Kidney (tissue), 14 donors: ENCODE results near the gene CEBPA. TPM values are rescaled to one million over a fixed set of nuclear protein-coding genes. Genes with fewer than 3 reads are reported as not detected.

ENCODE experiments used
- DNase-seq, 5 donors: peaks; one replicate each; pipeline ENCODE4 v3.0.0-alpha.2; 2013 to 2020
- FAIRE-seq: peaks from 2 replicates; lab custom pipeline; 2012; peaks lifted over from hg19 to GRCh38; lab: Jason Lieb, UNC
- H3K27ac ChIP-seq, 2 donors: one replicate each; pipeline ENCODE4 v1.7.0; 2013; ENCODE audit warnings: low read depth in 2 of 2, low read length in 2 of 2, inconsistent platforms in 1 of 2
- H3K27me3 ChIP-seq: one replicate; pipeline ENCODE4 v1.7.1; 2013; ENCODE audit warnings: low read length, inconsistent platforms; ENCODE audit not compliant: control insufficient read depth, insufficient read depth
- H3K36me3 ChIP-seq, 3 donors: one replicate each; pipeline versions ENCODE4 v1.7.0 to v1.7.1; 2013; ENCODE audit warnings: low read length in 3 of 3, control low read depth in 1 of 3, inconsistent platforms in 1 of 3; ENCODE audit not compliant: insufficient read depth in 3 of 3, control insufficient read depth in 2 of 3
- H3K4me1 ChIP-seq, 3 donors: one replicate each; pipeline versions ENCODE4 v1.7.0 to v1.7.1; 2013; ENCODE audit warnings: low read length in 3 of 3, inconsistent platforms in 1 of 3, low read depth in 1 of 3; ENCODE audit not compliant: control insufficient read depth in 2 of 3, insufficient read depth in 2 of 3
- H3K4me3 ChIP-seq, 3 donors: one replicate each; pipeline versions ENCODE4 v1.7.0 to v1.8.1; 2013; ENCODE audit warnings: low read length in 3 of 3, control low read depth in 1 of 3, inconsistent platforms in 1 of 3
- H3K9ac ChIP-seq, 3 donors: one replicate each; pipeline versions ENCODE4 v1.7.0 to v1.7.1; 2013; ENCODE audit warnings: low read length in 3 of 3, control low read depth in 1 of 3, inconsistent platforms in 1 of 3
- H3K9me3 ChIP-seq, 3 donors: one replicate each; pipeline versions ENCODE4 v1.7.0 to v1.7.1; 2013; ENCODE audit warnings: low read length in 3 of 3, control low read depth in 1 of 3, inconsistent platforms in 1 of 3; ENCODE audit not compliant: control insufficient read depth in 2 of 3, insufficient read depth in 1 of 3
- intact Hi-C: fragments of 100-400 bp; cut with DNase I; formaldehyde crosslinking; loops from one replicate; pipeline ENCODE4 v1.11.1; 2022
- polyA plus RNA-seq: library from polyadenylated mRNA; stranded (reverse); fragments of 350-450 nt; fragmentation: Illumina TruSeq; extraction: RNeasy Lipid Tissue Mini Kit (QIAGEN cat#74804); gene quantifications from one replicate; pipeline ENCODE4 v1.2.3, GENCODE V29; 2014; ENCODE audit warnings: low read depth, low replicate concordance; ENCODE audit not compliant: insufficient read depth
- total RNA-seq: library from RNA; stranded (reverse); fragmentation: NEBNext Ultra II Directional; extraction: Animal tissue kit (Norgen Biotek cat#: 25700); gene quantifications from one replicate; pipeline ENCODE4 v1.2.1, GENCODE V29; 2021
- TF ChIP-seq, protein P1 (sequence below): IDR thresholded peaks from 3 replicates; pipeline ENCODE4 v1.5.1; 2012; ENCODE audit warnings: mild to moderate bottlenecking, moderate library complexity, borderline replicate concordance; ENCODE audit not compliant: insufficient read depth; ENCODE audit errors: extremely low read depth
- donor health status: control.
- donor health status: control.
- donor health status: control.
- donor health status: control.
- donor health status: control.
- donor health status: DM: yes; HTN: yes; CAD: no.
- donor health status: Normal renal cell carcinoma (clear cell type).

CEBPA gene
- total and polyA plus RNA-seq, 2 donors from 2014 or later, result 6.6 to 7.1 TPM

DNA sequence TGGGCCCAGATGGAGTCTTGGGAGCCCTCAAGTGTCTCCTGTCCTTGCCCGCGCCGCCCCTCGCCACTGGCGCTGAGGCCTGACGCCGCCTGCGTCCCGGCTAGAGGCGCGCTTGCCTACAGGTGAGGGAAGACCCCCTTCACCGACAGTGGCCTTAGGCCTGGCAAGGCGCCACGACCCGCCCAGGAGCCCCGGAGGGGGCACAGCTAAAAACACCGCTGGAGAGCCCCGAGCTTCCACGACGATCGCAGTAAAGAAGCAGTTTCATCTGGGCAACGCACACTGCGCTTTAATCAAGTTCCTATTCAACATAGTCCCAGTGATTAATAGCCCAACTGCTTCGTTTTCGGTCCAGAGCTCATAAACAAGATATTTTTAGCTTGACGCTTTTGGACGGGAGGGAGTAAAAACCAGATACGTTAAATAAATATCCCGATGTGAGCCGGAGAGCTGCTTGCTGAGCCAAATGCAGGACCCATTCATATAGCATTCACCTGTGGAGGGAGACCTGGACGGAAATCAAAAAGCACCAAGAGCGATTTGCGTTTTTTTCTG, 1.5 kb upstream of the CEBPA start:
- peak overlapping the region; percentile 35 to 55 (median 40) for H3K4me3 ChIP-seq
- peaks cover 0 to 9% (median 0%) of the 10 kb centered on the region in 3 donors for H3K4me1 ChIP-seq
- DNase-seq (peak; percentile 35 to 85 (median 71)), FAIRE-seq (no peak)
- intact Hi-C loops, result no loop called here
- no peaks in the 10 kb centered on the region for H3K9me3 ChIP-seq
- H3K9ac ChIP-seq, result peak overlapping the region in 2 of 3 donors; percentile 11 to 16
- H3K27me3 ChIP-seq, result peaks cover 2% of the 10 kb centered on the region
- H3K36me3 ChIP-seq, result no peaks in the 10 kb centered on the region
- peak overlapping the region; percentile 0 to 41 for H3K27ac ChIP-seq
- TF ChIP-seq, protein P1, sequence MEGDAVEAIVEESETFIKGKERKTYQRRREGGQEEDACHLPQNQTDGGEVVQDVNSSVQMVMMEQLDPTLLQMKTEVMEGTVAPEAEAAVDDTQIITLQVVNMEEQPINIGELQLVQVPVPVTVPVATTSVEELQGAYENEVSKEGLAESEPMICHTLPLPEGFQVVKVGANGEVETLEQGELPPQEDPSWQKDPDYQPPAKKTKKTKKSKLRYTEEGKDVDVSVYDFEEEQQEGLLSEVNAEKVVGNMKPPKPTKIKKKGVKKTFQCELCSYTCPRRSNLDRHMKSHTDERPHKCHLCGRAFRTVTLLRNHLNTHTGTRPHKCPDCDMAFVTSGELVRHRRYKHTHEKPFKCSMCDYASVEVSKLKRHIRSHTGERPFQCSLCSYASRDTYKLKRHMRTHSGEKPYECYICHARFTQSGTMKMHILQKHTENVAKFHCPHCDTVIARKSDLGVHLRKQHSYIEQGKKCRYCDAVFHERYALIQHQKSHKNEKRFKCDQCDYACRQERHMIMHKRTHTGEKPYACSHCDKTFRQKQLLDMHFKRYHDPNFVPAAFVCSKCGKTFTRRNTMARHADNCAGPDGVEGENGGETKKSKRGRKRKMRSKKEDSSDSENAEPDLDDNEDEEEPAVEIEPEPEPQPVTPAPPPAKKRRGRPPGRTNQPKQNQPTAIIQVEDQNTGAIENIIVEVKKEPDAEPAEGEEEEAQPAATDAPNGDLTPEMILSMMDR, result no peak

- intact Hi-C loops, result no loop called here
- no peak for FAIRE-seq
- Histone ChIP-seq H3K4me3 (peak overlapping the region; percentile 26 to 55 (median 36)), H3K9me3 (no peaks in the 10 kb centered on the region), H3K27me3 (peaks cover 2% of the 10 kb centered on the region), H3K4me1 (peaks cover 0 to 9% (median 0%) of the 10 kb centered on the region in 3 donors), H3K9ac (peak overlapping the region in 2 of 3 donors; percentile 16 to 31), H3K27ac (peak overlapping the region; percentile 41 to 57), H3K36me3 (no peaks in the 10 kb centered on the region)
- peak; percentile 72 to 86 (median 81) for DNase-seq
- TF ChIP-seq, protein P1, result no peak
Measured at GRCh38 chr19:33302974-33303790, 848 bp upstream of the CEBPA start.

DNA sequence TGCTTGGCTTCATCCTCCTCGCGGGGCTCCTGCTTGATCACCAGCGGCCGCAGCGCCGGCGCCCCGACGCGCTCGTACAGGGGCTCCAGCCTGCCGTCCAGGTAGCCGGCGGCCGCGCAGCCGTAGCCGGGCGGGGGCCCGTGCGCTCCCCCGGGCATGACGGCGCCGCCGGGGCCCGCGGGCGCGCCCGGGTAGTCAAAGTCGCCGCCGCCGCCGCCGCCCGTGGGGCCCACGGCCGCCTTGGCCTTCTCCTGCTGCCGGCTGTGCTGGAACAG, 497 bp downstream of the CEBPA start:
- DNase-seq (no peak), FAIRE-seq (no peak)
- intact Hi-C loops, result no loop called here
- Histone ChIP-seq H3K36me3 (no peaks in the 10 kb centered on the region), H3K9me3 (no peaks in the 10 kb centered on the region), H3K27me3 (peaks cover 2% of the 10 kb centered on the region), H3K4me3 (peak overlapping the region in 1 of 3 donors; percentile 46), H3K9ac (no peak overlapping the region), H3K27ac (no peak overlapping the region), H3K4me1 (peaks cover 0 to 9% (median 0%) of the 10 kb centered on the region in 3 donors)
- TF ChIP-seq, protein P1, result no peak
